ENCODE measurements around the gene LRP10.

DNA sequence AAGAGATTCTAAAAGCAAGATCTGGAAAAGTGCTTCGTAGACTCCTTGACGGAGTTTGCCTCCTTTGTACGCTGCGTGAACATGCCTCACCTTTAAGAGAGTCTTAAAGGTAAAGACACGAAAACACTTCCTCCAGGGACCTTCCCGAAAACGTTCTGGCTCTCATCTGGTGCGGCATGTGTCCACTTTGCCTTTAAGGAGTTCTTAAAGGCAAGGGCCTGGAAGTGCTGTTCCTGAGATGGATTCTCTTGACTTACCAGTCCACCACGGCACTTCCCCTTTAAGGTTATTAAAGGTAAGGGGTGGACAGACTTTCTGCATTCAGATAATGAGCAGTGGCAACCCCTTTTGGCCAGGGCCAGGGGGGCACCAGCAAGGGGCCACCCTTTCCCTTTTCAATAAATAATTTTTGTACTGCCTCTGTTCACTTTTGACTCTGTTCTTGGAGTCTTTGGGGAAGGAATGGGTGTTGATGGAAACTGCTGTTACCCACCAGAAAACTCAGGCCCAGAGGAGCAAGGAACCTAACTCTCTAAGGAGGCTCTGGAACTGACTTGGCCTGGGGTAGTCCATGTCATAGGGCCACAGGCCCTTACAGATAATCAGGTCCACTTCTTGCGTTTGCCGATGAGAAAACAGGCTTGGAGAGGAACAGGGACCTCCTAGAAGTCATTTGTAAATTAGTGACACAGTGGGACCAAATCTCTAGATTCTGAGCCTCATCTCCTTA is 15.9 kb downstream of the LRP10 start:
- TF ChIP-seq GATA2 (IDR thresholded peaks at IDR 0.05; ENCODE audit: low read depth, low read length) (no peak), GATA3 (IDR thresholded peaks at IDR 0.05; ENCODE audit: low read depth, low read length) (no peak)

All from SH-SY5Y (cell line).